K562 (cell line): ENCODE data around the gene RGMA. TPM values are rescaled to one million over a fixed set of nuclear protein-coding genes. Genes with fewer than 3 reads are reported as not detected.

Source experiments
- ADNP ChIP-seq: fragments of 200-800 bp; sonication (Bioruptor generic); IDR thresholded peaks from 2 replicates; pipeline ENCODE4 v1.6.1; 2016; ENCODE audit warnings: missing genetic modification characterization, missing compliant biosample characterization
- CHD7 ChIP-seq: fragments of 200-600 bp; sonication (generic); IDR thresholded peaks from one replicate; pipeline ENCODE4 v1.6.1; 2012; ENCODE audit warnings: mild to moderate bottlenecking, low read depth, low read length, inconsistent platforms
- GTF3C2 ChIP-seq: IDR thresholded peaks from 3 replicates; pipeline ENCODE4 v1.6.1; 2011; ENCODE audit warnings: borderline replicate concordance, mild to moderate bottlenecking, moderate library complexity; ENCODE audit not compliant: insufficient read length; ENCODE audit errors: extremely low read depth
- RAD21 ChIP-seq, 2 experiments: fragments of 250-450 bp in 1 of 2; fragments of 450-650 bp in 1 of 2; sonication (Bioruptor Pico) in 1 of 2; formaldehyde crosslinking in 1 of 2; IDR thresholded peaks in 1 of 2; conservative IDR thresholded peaks in 1 of 2; 2 replicates each; pipeline versions ENCODE4 v1.4.0 to v1.8.0; 2020 to 2022; ENCODE audit warnings: mild to moderate bottlenecking in 2 of 2, moderate library complexity in 1 of 2
- USF2 ChIP-seq: sonication (generic); formaldehyde crosslinking; IDR thresholded peaks from 2 replicates; pipeline ENCODE4 v1.5.0; 2020; ENCODE audit warnings: missing genetic modification reagents
- ZC3H11A ChIP-seq: IDR thresholded peaks from 2 replicates; pipeline ENCODE4 v1.6.1; 2012; ENCODE audit warnings: low read depth, low read length, improper control_type of control experiment
- ZKSCAN8 ChIP-seq: fragments of 200-800 bp; sonication (Bioruptor generic); IDR thresholded peaks from 2 replicates; pipeline ENCODE4 v1.6.1; 2016; ENCODE audit warnings: missing genetic modification characterization, missing compliant biosample characterization
- ZNF121 ChIP-seq: sonication (generic); formaldehyde crosslinking; conservative IDR thresholded peaks from 2 replicates; pipeline ENCODE4 v1.8.0; 2022; ENCODE audit warnings: missing genetic modification reagents
- polyA plus RNA-seq, 8 experiments: library from polyadenylated mRNA; depleted of rRNA in 4 of 8; stranded (reverse) in 5 of 8; unstranded in 3 of 8; fragments of >200 nt; fragmentation: Nextera tagmentation in 2 of 8; fragmentation: Illumina TruSeq in 1 of 8; extraction: Ambion mirVana in 2 of 8; extraction: Trizol in 1 of 8; gene quantifications; 2 replicates each; pipeline versions ENCODE4 v1.2.1 to v1.2.3, GENCODE V29; 2011 to 2014; ENCODE audit warnings: inconsistent platforms in 1 of 8, missing spikeins in 1 of 8
- total RNA-seq, 7 experiments: library from RNA; depleted of rRNA in 6 of 7; stranded (reverse); fragments of >200 nt in 6 of 7; fragmentation: Illumina TruSeq in 2 of 7; extraction: Trizol in 2 of 7; gene quantifications; 2 replicates each; pipeline versions ENCODE4 v1.2.1 to v1.2.3, GENCODE V29; 2011 to 2021; ENCODE audit warnings: low replicate concordance in 1 of 7

The RGMA gene
- total and polyA plus RNA-seq, 9 of the 15 experiments (the other 6 are each of a cell fraction or from before 2014, with no cell fraction given): 0.03 to 0.05 (median 0.03) TPM; not detected in 6

- TF ChIP-seq ZC3H11A (no peak), USF2 (peak; percentile 43), GTF3C2 (no peak), ADNP (no peak), ZKSCAN8 (CRISPR knock-in tag) (no peak), RAD21 (CRISPR knock-in tag; conservative IDR thresholded peaks at IDR 0.05 in 1 of 2, IDR thresholded peaks at IDR 0.05 in 1 of 2) (peak; percentile 9 to 53; a peak in 2 of 4 replicates), CHD7 (no peak), ZNF121 (CRISPR knock-in tag) (no peak)
These were observed 52.8 kb downstream of the RGMA start (continued) for GRCh38 chr15:93035953-93036810.
